WI38 (cell line): ENCODE data around the gene ARMC12.

Experiments used
- H3K4me3 ChIP-seq: 2 replicates; pipeline ENCODE4 v1.5.1; 2011; ENCODE audit warnings: low read depth, mild to moderate bottlenecking, control low read depth, low read length
- CTCF ChIP-seq: IDR thresholded peaks from 2 replicates; pipeline ENCODE4 v1.5.1; 2012; ENCODE audit warnings: low read depth, mild to moderate bottlenecking, control low read depth, low read length

ARMC12 gene

GRCh38 chr6:35698858-35699257 lies 38.0 kb upstream of the ARMC12 start:
- TF ChIP-seq CTCF, result no peak
- no peak overlapping the region for H3K4me3 ChIP-seq

DNA sequence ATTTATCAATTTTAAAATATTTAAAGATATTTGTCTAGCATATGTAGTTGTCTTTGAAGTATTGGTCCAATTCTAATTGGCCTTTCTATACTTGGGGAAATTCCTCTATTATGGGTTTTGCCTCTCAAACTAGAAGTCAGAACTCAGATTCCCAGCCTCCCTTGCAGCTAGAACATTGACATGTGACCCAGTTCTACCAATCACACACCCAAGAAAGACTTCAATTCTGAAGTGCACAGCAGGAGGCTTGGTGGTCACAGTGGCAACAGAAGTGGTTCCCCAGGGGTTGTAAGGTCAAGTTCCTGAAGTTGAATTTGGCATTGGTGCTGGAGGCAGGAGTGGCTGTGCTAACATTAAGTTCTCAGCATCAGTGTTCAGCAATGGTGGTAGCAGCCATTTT lies 33.3 kb upstream of the ARMC12 start:
- no peak for TF ChIP-seq CTCF
- H3K4me3 ChIP-seq, result no peak overlapping the region

DNA sequence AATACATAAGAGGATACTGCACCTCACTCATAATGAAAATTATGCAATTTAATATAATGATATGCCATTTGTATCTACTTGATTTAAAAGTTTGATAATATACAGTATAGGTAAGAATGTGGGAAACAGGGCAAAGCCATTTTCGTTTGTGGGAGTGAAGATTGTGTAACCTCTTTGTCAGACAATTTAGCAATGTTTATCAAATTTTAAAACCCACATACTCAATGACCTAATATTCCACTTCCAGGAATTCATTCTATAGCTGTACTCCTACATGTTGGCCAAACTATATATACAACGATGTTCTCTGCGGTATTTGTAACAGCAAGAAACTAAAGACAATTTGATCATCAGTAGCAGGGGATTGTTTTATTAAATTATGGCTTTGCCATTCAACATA lies 30.4 kb upstream of the ARMC12 start:
- no peak overlapping the region for H3K4me3 ChIP-seq
- no peak for TF ChIP-seq CTCF

GRCh38 chr6:35707714-35708407 lies 29.0 kb upstream of the ARMC12 start:
- TF ChIP-seq CTCF, result no peak
- no peak overlapping the region for H3K4me3 ChIP-seq

GRCh38 chr6:35708585-35708984 lies 28.2 kb upstream of the ARMC12 start:
- H3K4me3 ChIP-seq, result no peak overlapping the region
- TF ChIP-seq CTCF, result no peak

DNA sequence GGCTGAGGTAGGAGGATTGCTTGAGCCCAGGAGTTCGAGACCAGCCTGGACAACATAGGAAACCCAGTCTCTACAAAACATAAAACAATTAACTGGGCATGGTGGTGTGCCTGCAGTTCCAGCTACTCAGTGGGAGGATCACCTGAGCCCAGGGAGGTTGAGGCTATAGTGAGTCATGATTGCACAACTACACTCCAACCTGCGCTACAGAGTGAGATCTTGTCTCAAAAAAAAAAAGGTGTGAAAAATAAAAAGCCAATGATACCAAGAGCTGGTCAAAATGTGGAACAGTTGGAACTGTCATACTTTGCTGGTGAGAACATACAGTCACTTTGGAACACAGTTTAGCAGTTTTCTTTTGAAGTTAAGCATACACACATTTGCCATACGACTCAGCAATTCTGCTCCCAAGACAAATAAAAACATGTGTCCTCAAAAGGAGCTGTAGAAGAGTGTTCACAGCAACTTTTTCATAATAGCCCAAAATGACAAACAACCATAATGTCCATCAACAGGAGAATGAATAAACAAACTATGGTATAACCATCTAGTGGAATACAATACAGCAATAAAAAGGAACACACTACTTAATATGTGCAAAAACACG lies 26.5 kb upstream of the ARMC12 start:
- TF ChIP-seq CTCF, result no peak

GRCh38 chr6:35711731-35712130 lies 25.1 kb upstream of the ARMC12 start:
- TF ChIP-seq CTCF, result no peak
- H3K4me3 ChIP-seq, result no peak overlapping the region

More for the DNA sequence above, 26.5 kb upstream of the ARMC12 start:
- no peak overlapping the region for H3K4me3 ChIP-seq
